T47D (cell line): ENCODE data around the gene PCED1B.
A peak's percentile ranks its signal among the peaks of the same experiment; 100 is the strongest.

Experiments used
- DNase-seq, 2 experiments: peaks; one replicate each; pipeline versions ENCODE4 v3.0.0 to v3.0.0-alpha.2; 2011 to 2012; ENCODE audit warnings: low read depth in 1 of 2, low spot score in 1 of 2
- JUND ChIP-seq: IDR thresholded peaks from 2 replicates; pipeline ENCODE4 v1.6.1; 2012; ENCODE audit warnings: low read depth
- in situ Hi-C: cut with HindIII; loops from 2 replicates; pipeline ENCODE4 v1.10.0; 2016; ENCODE audit warnings: low sequenced_read_pairs, low pct_unique_long_range_greater_than_20kb

Gene PCED1B

GRCh38 chr12:47236109-47236714 lies 156.8 kb downstream of the PCED1B start:
- no peak for DNase-seq
- TF ChIP-seq JUND, result no peak
- in situ Hi-C loops, result no loop called here

GRCh38 chr12:47237751-47238211 lies 158.4 kb downstream of the PCED1B start:
- no peak for DNase-seq
- in situ Hi-C loops, result no loop called here
- TF ChIP-seq JUND, result no peak

GRCh38 chr12:47238669-47239114 lies 159.3 kb downstream of the PCED1B start:
- DNase-seq, result no peak
- in situ Hi-C loops, result no loop called here
- no peak for TF ChIP-seq JUND

GRCh38 chr12:47242426-47242825 lies 163.0 kb downstream of the PCED1B start:
- no peak for DNase-seq
- in situ Hi-C loops, result no loop called here

GRCh38 chr12:47244835-47245234 lies 165.4 kb downstream of the PCED1B start:
- peak; percentile 86; the same call in 1 of the 2 replicates for TF ChIP-seq JUND
- in situ Hi-C loops, result no loop called here
- DNase-seq, result peak in 1 of 2 experiments; percentile 61

More at GRCh38 chr12:47242426-47242825, 163.0 kb downstream of the PCED1B start:
- no peak for TF ChIP-seq JUND

GRCh38 chr12:47245623-47246022 lies 166.2 kb downstream of the PCED1B start:
- DNase-seq, result peak in 1 of 2 experiments; percentile 81
- in situ Hi-C loops, result no loop called here
- TF ChIP-seq JUND, result peak; percentile 98

- in situ Hi-C loops, result no loop called here
- peak; percentile 54 to 94 for DNase-seq
- peak; percentile 73 for TF ChIP-seq JUND
Measured at GRCh38 chr12:47247418-47247817, 168.0 kb downstream of the PCED1B start.

- TF ChIP-seq JUND, result no peak
- in situ Hi-C loops, result no loop called here
- DNase-seq, result no peak
Measured at GRCh38 chr12:47249082-47249481, 169.7 kb downstream of the PCED1B start.

GRCh38 chr12:47249719-47250357 lies 170.4 kb downstream of the PCED1B start:
- no peak for TF ChIP-seq JUND
- in situ Hi-C loops, result no loop called here
- no peak for DNase-seq

GRCh38 chr12:47251919-47252318 lies 172.5 kb downstream of the PCED1B start:
- in situ Hi-C loops, result no loop called here
- TF ChIP-seq JUND, result no peak
- no peak for DNase-seq

- in situ Hi-C loops, result no loop called here
- no peak for DNase-seq
- no peak for TF ChIP-seq JUND
Measured at GRCh38 chr12:47264951-47265350, 185.5 kb downstream of the PCED1B start.

- no peak for TF ChIP-seq JUND
- no peak for DNase-seq
- in situ Hi-C loops, result no loop called here
Measured at GRCh38 chr12:47265391-47265790, 186.0 kb downstream of the PCED1B start.

GRCh38 chr12:47267571-47267970 lies 188.2 kb downstream of the PCED1B start:
- in situ Hi-C loops, result no loop called here
- no peak for DNase-seq
- no peak for TF ChIP-seq JUND
